HCT116 (cell line): ENCODE data around the gene ABHD17C. TPM values are rescaled to one million over a fixed set of nuclear protein-coding genes. Genes with fewer than 3 reads are reported as not detected.

ENCODE experiments used
- ATAC-seq: fragments of 200-7000 bp; cut with Tn5 transposase; 2 replicates; pipeline ENCODE4 v1.9.1; 2020; ENCODE audit warnings: mild to moderate bottlenecking, moderate library complexity
- BruUV-seq: library from RNA; stranded (reverse); fragments of 400-500 nt; replicated peaks from 2 replicates; lab custom pipeline; 2021; lab: Mats Ljungman, UMichigan
- CTCF ChIA-PET: fragments of 300-600 bp; sonication (Branson Sonifier 250); formaldehyde crosslinking; loops from one replicate; lab custom pipeline; 2021; ENCODE audit warnings: antibody characterized with exemption; lab: Charles Lee
- POLR2A ChIA-PET: fragments of 300-600, 350-600 bp; sonication (Branson Sonifier 250); formaldehyde crosslinking; loops from one replicate; lab custom pipeline; 2021; ENCODE audit warnings: antibody characterized with exemption; lab: Charles Lee
- RAD21 ChIA-PET, 2 experiments: fragments of 300-600 bp; sonication (Branson Sonifier 250); formaldehyde crosslinking; loops; one replicate each; lab custom pipeline; 2023; ENCODE audit warnings: low total read pairs in 2 of 2; ENCODE audit not compliant: uncharacterized antibody in 2 of 2, unreplicated experiment in 2 of 2, low non-redundant PET in 1 of 2; lab: Charles Lee
- DNase-seq: peaks from one replicate; pipeline ENCODE4 v3.0.0-alpha.2; 2010; ENCODE audit warnings: low read depth, low spot score
- H2AFZ ChIP-seq: fragments of 200-600 bp; shearing (Covaris generic), sonication (generic); 2 replicates; pipeline ENCODE4 v1.6.1; 2017; ENCODE audit warnings: low read depth, mixed run types, mixed read lengths, antibody characterized with exemption, low read length; ENCODE audit not compliant: poor library complexity, severe bottlenecking
- H3K27ac ChIP-seq: 2 replicates; pipeline ENCODE4 v1.5.1; 2012; ENCODE audit warnings: low read depth, low read length
- H3K27me3 ChIP-seq: fragments of 200-600 bp; sonication (generic); 2 replicates; pipeline ENCODE4 v1.6.1; 2016; ENCODE audit warnings: mixed run types, low read length, mixed read lengths; ENCODE audit not compliant: insufficient read depth
- H3K36me3 ChIP-seq, 2 experiments: fragments of 200-500 bp in 1 of 2; fragments of 200-600 bp in 1 of 2; sonication (Bioruptor generic) in 1 of 2; sonication (generic) in 1 of 2; 2 replicates each; pipeline versions ENCODE4 v1.5.1 to v1.6.1; 2014 to 2016; ENCODE audit warnings: low read length in 2 of 2, inconsistent platforms in 1 of 2, mixed read lengths in 1 of 2, mixed run types in 1 of 2; ENCODE audit not compliant: insufficient read depth in 2 of 2, control insufficient read depth in 1 of 2
- H3K4me1 ChIP-seq, 2 experiments: fragments of 200-600 bp in 1 of 2; sonication (generic) in 1 of 2; 2 replicates each; pipeline versions ENCODE4 v1.5.1 to v1.6.1; 2012 to 2017; ENCODE audit warnings: low read length in 2 of 2, inconsistent platforms in 1 of 2, mild to moderate bottlenecking in 1 of 2, mixed read lengths in 1 of 2, mixed run types in 1 of 2, moderate library complexity in 1 of 2; ENCODE audit not compliant: insufficient read depth in 2 of 2, control insufficient read depth in 1 of 2
- H3K4me2 ChIP-seq: fragments of 200-600 bp; sonication (generic); 2 replicates; pipeline ENCODE4 v1.6.1; 2017; ENCODE audit warnings: mixed run types, low read length, mixed read lengths
- H3K4me3 ChIP-seq, 2 experiments: fragments of 200-600 bp in 1 of 2; sonication (generic) in 1 of 2; replicated peaks in 1 of 2; 2 replicates each; pipeline ENCODE4 v1.5.1; 2011 to 2016; ENCODE audit warnings: low read length in 2 of 2, control low read depth in 1 of 2, low read depth in 1 of 2, mild to moderate bottlenecking in 1 of 2, mixed read lengths in 1 of 2, mixed run types in 1 of 2
- H3K79me2 ChIP-seq: fragments of 200-600 bp; sonication (generic); 2 replicates; pipeline ENCODE4 v1.6.1; 2017; ENCODE audit warnings: mild to moderate bottlenecking, mixed run types, low read length, moderate library complexity, mixed read lengths; ENCODE audit not compliant: insufficient read depth
- H3K9ac ChIP-seq: fragments of 200-600 bp; sonication (generic); 2 replicates; pipeline ENCODE4 v1.6.1; 2016; ENCODE audit warnings: low read length, mixed read lengths
- H3K9me2 ChIP-seq: fragments of 200-600 bp; sonication (generic), shearing (Covaris generic); 2 replicates; pipeline ENCODE4 v1.6.1; 2017; ENCODE audit warnings: mixed run types, mild to moderate bottlenecking, moderate library complexity; ENCODE audit not compliant: insufficient read depth
- H3K9me3 ChIP-seq, 2 experiments: fragments of 200-500 bp in 1 of 2; fragments of 200-600 bp in 1 of 2; sonication (Bioruptor generic) in 1 of 2; sonication (generic) in 1 of 2; 2 replicates each; pipeline ENCODE4 v1.6.1; 2014 to 2017; ENCODE audit warnings: low read length in 2 of 2, mixed read lengths in 2 of 2, inconsistent platforms in 1 of 2, low read depth in 1 of 2, mild to moderate bottlenecking in 1 of 2, mixed run types in 1 of 2, moderate library complexity in 1 of 2; ENCODE audit not compliant: control insufficient read depth in 1 of 2, insufficient read depth in 1 of 2
- H4K20me1 ChIP-seq: fragments of 200-600 bp; sonication (generic), shearing (Covaris generic); 2 replicates; pipeline ENCODE4 v1.6.1; 2017; ENCODE audit warnings: mixed run types, mild to moderate bottlenecking, moderate library complexity; ENCODE audit not compliant: insufficient read depth
- CBX3 ChIP-seq: IDR thresholded peaks from 2 replicates; pipeline ENCODE4 v1.6.1; 2012; ENCODE audit warnings: low read depth
- CEBPB ChIP-seq: IDR thresholded peaks from 2 replicates; pipeline ENCODE4 v1.6.1; 2012; ENCODE audit warnings: low read depth
- FOSL1 ChIP-seq: IDR thresholded peaks from 2 replicates; pipeline ENCODE4 v1.6.1; 2012; ENCODE audit warnings: low read depth
- JUND ChIP-seq: IDR thresholded peaks from 2 replicates; pipeline ENCODE4 v1.6.1; 2012
- POLR2A ChIP-seq: IDR thresholded peaks from 2 replicates; pipeline ENCODE4 v1.7.0; 2011; ENCODE audit warnings: borderline replicate concordance; ENCODE audit not compliant: insufficient read depth, insufficient read length; ENCODE audit errors: extremely low read depth
- RAD21 ChIP-seq: IDR thresholded peaks from 2 replicates; pipeline ENCODE4 v1.6.1; 2012; ENCODE audit warnings: low read depth, mild to moderate bottlenecking
- SIN3A ChIP-seq: IDR thresholded peaks from 2 replicates; pipeline ENCODE4 v1.6.1; 2012; ENCODE audit warnings: low read depth
- SP1 ChIP-seq: IDR thresholded peaks from 2 replicates; pipeline ENCODE4 v1.6.1; 2012; ENCODE audit warnings: low read depth
- SRF ChIP-seq: IDR thresholded peaks from 2 replicates; pipeline ENCODE4 v1.6.1; 2012; ENCODE audit warnings: low read depth
- TCF7L2 ChIP-seq: IDR thresholded peaks from 2 replicates; pipeline ENCODE4 v1.7.0; 2011; ENCODE audit warnings: borderline replicate concordance, inconsistent platforms; ENCODE audit not compliant: insufficient read depth, insufficient read length; ENCODE audit errors: extremely low read depth
- ZFX ChIP-seq: fragments of 450-650 bp; IDR thresholded peaks from 2 replicates; pipeline ENCODE4 v1.6.1; 2017
- ZNF274 ChIP-seq: fragments of 200-500 bp; sonication (Bioruptor generic); IDR thresholded peaks from 2 replicates; pipeline ENCODE4 v1.6.1; 2014; ENCODE audit warnings: mild to moderate bottlenecking, low read depth, low read length, inconsistent platforms
- intact Hi-C: fragments of 100-400 bp; cut with micrococcal nuclease; formaldehyde crosslinking; loops from 2 replicates; pipeline ENCODE4 v1.10.0; 2022
- total RNA-seq: library from RNA; stranded (reverse); gene quantifications from one replicate; pipeline ENCODE4 v1.2.1, GENCODE V29; 2021; ENCODE audit not compliant: unreplicated experiment
- TF ChIP-seq, protein P1 (sequence below): IDR thresholded peaks from 2 replicates; pipeline ENCODE4 v1.6.1; 2012
- TF ChIP-seq, protein P2 (sequence below): IDR thresholded peaks from 2 replicates; pipeline ENCODE4 v1.6.1; 2011; ENCODE audit warnings: mild to moderate bottlenecking, low read length, moderate library complexity; ENCODE audit not compliant: insufficient replicate concordance; ENCODE audit errors: extremely low read depth
- TF ChIP-seq, protein P3 (sequence below): IDR thresholded peaks from 2 replicates; pipeline ENCODE4 v1.6.1; 2012

ABHD17C gene
- total RNA-seq, 1 experiment from 2014 or later = 27.9 TPM

DNA sequence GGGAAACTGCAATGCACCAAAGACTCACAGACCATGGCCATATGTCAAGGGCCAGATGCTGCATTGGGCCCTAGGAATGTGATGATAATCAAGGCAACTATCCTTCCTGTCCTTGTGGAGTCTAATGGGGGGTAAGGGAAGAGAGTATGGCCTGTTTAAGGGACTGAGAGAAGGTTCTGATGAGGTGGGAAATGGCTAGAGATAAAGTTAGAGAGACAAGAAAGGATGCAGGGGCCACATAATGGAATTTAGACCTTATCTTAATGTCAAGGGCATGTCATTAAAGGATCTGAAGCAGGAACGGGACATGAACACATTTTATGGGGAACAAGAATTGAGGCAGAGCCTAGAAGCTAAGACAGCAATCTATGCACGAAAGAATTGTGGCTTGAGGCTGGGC, 30.0 kb upstream of the ABHD17C start:
- TF ChIP-seq FOSL1 (no peak), CBX3 (no peak), ZNF274 (no peak), RAD21 (no peak), POLR2A (no peak), SP1 (no peak), SRF (no peak), SIN3A (no peak), JUND (no peak), CEBPB (no peak), TCF7L2 (no peak), ZFX (no peak)
- TF ChIP-seq, protein P1, sequence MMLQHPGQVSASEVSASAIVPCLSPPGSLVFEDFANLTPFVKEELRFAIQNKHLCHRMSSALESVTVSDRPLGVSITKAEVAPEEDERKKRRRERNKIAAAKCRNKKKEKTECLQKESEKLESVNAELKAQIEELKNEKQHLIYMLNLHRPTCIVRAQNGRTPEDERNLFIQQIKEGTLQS = no peak
- TF ChIP-seq, protein P2, sequence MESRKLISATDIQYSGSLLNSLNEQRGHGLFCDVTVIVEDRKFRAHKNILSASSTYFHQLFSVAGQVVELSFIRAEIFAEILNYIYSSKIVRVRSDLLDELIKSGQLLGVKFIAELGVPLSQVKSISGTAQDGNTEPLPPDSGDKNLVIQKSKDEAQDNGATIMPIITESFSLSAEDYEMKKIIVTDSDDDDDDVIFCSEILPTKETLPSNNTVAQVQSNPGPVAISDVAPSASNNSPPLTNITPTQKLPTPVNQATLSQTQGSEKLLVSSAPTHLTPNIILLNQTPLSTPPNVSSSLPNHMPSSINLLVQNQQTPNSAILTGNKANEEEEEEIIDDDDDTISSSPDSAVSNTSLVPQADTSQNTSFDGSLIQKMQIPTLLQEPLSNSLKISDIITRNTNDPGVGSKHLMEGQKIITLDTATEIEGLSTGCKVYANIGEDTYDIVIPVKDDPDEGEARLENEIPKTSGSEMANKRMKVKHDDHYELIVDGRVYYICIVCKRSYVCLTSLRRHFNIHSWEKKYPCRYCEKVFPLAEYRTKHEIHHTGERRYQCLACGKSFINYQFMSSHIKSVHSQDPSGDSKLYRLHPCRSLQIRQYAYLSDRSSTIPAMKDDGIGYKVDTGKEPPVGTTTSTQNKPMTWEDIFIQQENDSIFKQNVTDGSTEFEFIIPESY = no peak
- TF ChIP-seq, protein P3, sequence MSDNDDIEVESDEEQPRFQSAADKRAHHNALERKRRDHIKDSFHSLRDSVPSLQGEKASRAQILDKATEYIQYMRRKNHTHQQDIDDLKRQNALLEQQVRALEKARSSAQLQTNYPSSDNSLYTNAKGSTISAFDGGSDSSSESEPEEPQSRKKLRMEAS = no peak
- Histone ChIP-seq H3K27me3 (no peaks in the 10 kb centered on the region), H3K9ac (no peak overlapping the region), H3K9me2 (no peaks in the 10 kb centered on the region), H3K79me2 (no peaks in the 10 kb centered on the region), H3K27ac (no peak overlapping the region), H2AFZ (no peak overlapping the region), H3K4me3 (no peak overlapping the region), H3K4me1 (peaks cover 0 to 4% of the 10 kb centered on the region in 2 experiments; a peak in 1 of 4 replicates), H3K9me3 (no peaks in the 10 kb centered on the region), H3K4me2 (no peak overlapping the region), H3K36me3 (no peaks in the 10 kb centered on the region), H4K20me1 (no peaks in the 10 kb centered on the region)
- intact Hi-C loops = no loop called here
- RAD21 ChIA-PET = no interaction called here
- ATAC-seq = no peak
- CTCF ChIA-PET = no interaction called here
- BruUV-seq = no TSS peak
- no peak for DNase-seq
- POLR2A ChIA-PET = no interaction called here
